HepG2 (cell line): ENCODE measurements around the gene ZNF578. TPM values are rescaled to one million over a fixed set of nuclear protein-coding genes. Genes with fewer than 3 reads are reported as not detected.
"Not testable (repeated sequence)": the region's sequence is repeated elsewhere in the genome, so short reads cannot be mapped to it uniquely, and the experiment has no call there.

Source experiments
- ATAC-seq: fragments of 200-7000 bp; cut with Tn5 transposase; 3 replicates; pipeline ENCODE4 v1.9.1; 2020; ENCODE audit warnings: mild to moderate bottlenecking, moderate library complexity
- BruUV-seq: library from RNA; stranded (reverse); fragments of 400-500 nt; replicated peaks from 2 replicates; lab custom pipeline; 2021; lab: Mats Ljungman, UMichigan
- CTCF ChIA-PET: fragments of 300-600 bp; formaldehyde crosslinking; extraction: SDS; loops from one replicate; lab custom pipeline; 2021; ENCODE audit warnings: low total read pairs, inconsistent platforms, low intra/inter-chr PET ratio; lab: Yijun Ruan, JAX
- POLR2A ChIA-PET: fragments of 350-600 bp; sonication (Branson Sonifier 250); formaldehyde crosslinking; loops from one replicate; lab custom pipeline; 2020; ENCODE audit warnings: antibody characterized with exemption, inconsistent platforms; lab: Yijun Ruan, JAX
- DNase-seq: peaks from one replicate; pipeline ENCODE4 v3.0.0-alpha.2; 2015; ENCODE audit warnings: low spot score
- FAIRE-seq: peaks from 3 replicates; lab custom pipeline; 2011; peaks lifted over from hg19 to GRCh38; lab: Jason Lieb, UNC
- H2AFZ ChIP-seq: one replicate; pipeline ENCODE4 v1.6.1; 2011; ENCODE audit warnings: low read length, inconsistent platforms
- H3K27ac ChIP-seq: fragments of 300-600 bp; 3 replicates; pipeline ENCODE4 v1.8.0; 2011; ENCODE audit warnings: mixed run types, mild to moderate bottlenecking, mixed read lengths, low read length, inconsistent platforms; ENCODE audit not compliant: insufficient read depth; ENCODE audit errors: extremely low read length
- H3K27me3 ChIP-seq, 2 experiments: fragments of 200-600 bp in 1 of 2; 2 replicates in 1 of 2; 3 replicates in 1 of 2; pipeline versions ENCODE4 v1.6.0 to v1.8.0; 2011; ENCODE audit warnings: low read length in 2 of 2, mild to moderate bottlenecking in 2 of 2, moderate library complexity in 2 of 2, inconsistent platforms in 1 of 2; ENCODE audit not compliant: insufficient read depth in 2 of 2, control insufficient read depth in 1 of 2
- H3K36me3 ChIP-seq, 2 experiments: fragments of 200-600 bp in 1 of 2; replicated peaks in 1 of 2; 2 replicates in 1 of 2; 3 replicates in 1 of 2; pipeline versions ENCODE4 v1.5.1 to v1.8.0; 2011; ENCODE audit warnings: low read length in 2 of 2, inconsistent platforms in 1 of 2; ENCODE audit not compliant: insufficient read depth in 2 of 2, control insufficient read depth in 1 of 2
- H3K4me1 ChIP-seq: 2 replicates; pipeline ENCODE4 v1.5.1; 2012; ENCODE audit warnings: low read length, inconsistent platforms; ENCODE audit not compliant: insufficient read depth
- H3K4me2 ChIP-seq: 2 replicates; pipeline ENCODE4 v1.6.0; 2011; ENCODE audit warnings: low read depth, low read length, inconsistent platforms
- H3K4me3 ChIP-seq, 3 experiments: fragments of 200-600 bp in 1 of 3; sonication (generic), shearing (Covaris generic) in 1 of 3; replicated peaks in 1 of 3; 2 replicates each; pipeline ENCODE4 v1.5.1; 2011 to 2016; ENCODE audit warnings: low read length in 3 of 3, inconsistent platforms in 2 of 3, low read depth in 2 of 3, mild to moderate bottlenecking in 2 of 3, control low read depth in 1 of 3, mixed read lengths in 1 of 3; ENCODE audit not compliant: insufficient read depth in 1 of 3
- H3K79me2 ChIP-seq: one replicate; pipeline ENCODE4 v1.6.1; 2011; ENCODE audit warnings: low read length, inconsistent platforms; ENCODE audit not compliant: insufficient read depth
- H3K9ac ChIP-seq: 2 replicates; pipeline ENCODE4 v1.6.0; 2011; ENCODE audit warnings: mild to moderate bottlenecking, low read depth, low read length, inconsistent platforms; ENCODE audit not compliant: insufficient read depth
- H3K9me3 ChIP-seq: 2 replicates; pipeline ENCODE4 v1.5.1; 2012; ENCODE audit warnings: mild to moderate bottlenecking, low read length
- H4K20me1 ChIP-seq: 2 replicates; pipeline ENCODE4 v1.6.0; 2011; ENCODE audit warnings: inconsistent platforms, mild to moderate bottlenecking, low read length, moderate library complexity; ENCODE audit not compliant: insufficient read depth
- PREB ChIP-seq: sonication (generic); formaldehyde crosslinking; IDR thresholded peaks from 2 replicates; pipeline ENCODE4 v1.4.0; 2020; ENCODE audit warnings: missing genetic modification reagents
- RFX5 ChIP-seq: IDR thresholded peaks from 2 replicates; pipeline ENCODE4 v1.6.1; 2011; ENCODE audit warnings: low read depth, low read length, improper control_type of control experiment
- WGBS: methylation state at CpG from one replicate; pipeline ENCODE4 v1.1.6; 2017; ENCODE audit warnings: low lambda C conversion rate; 5-methylcytosine and 5-hydroxymethylcytosine counted together
- in situ Hi-C: cut with HindIII; loops from 2 replicates; pipeline ENCODE4 v1.10.0; 2017; ENCODE audit warnings: low pct_unique_long_range_greater_than_20kb; ENCODE audit not compliant: extremely low pct_ligation_motif_present
- intact Hi-C: fragments of 100-400 bp; cut with micrococcal nuclease; formaldehyde crosslinking; loops from one replicate; pipeline ENCODE4 v1.10.0; 2022; ENCODE audit not compliant: unreplicated experiment
- polyA plus RNA-seq, 8 experiments: library from polyadenylated mRNA; depleted of rRNA in 3 of 8; stranded (reverse) in 7 of 8; unstranded in 1 of 8; fragments of >200 nt; fragmentation: Illumina TruSeq in 4 of 8; extraction: Trizol in 4 of 8; gene quantifications; 2 replicates each; pipeline versions ENCODE4 v1.2.1 to v1.2.3, GENCODE V29; 2011 to 2016; ENCODE audit warnings: low read depth in 4 of 8, missing spikeins in 1 of 8, mixed read lengths in 1 of 8; ENCODE audit not compliant: insufficient read depth in 1 of 8
- total RNA-seq, 5 experiments: library from RNA; depleted of rRNA; stranded (reverse); fragments of >200 nt; fragmentation: Illumina TruSeq; extraction: Trizol; gene quantifications; 2 replicates each; pipeline ENCODE4 v1.2.3, GENCODE V29; 2016; ENCODE audit warnings: low read depth in 1 of 5

The ZNF578 gene
- total and polyA plus RNA-seq, 2 of the 13 experiments (the other 11 are each of a cell fraction or from before 2014, with no cell fraction given): not detected

DNA sequence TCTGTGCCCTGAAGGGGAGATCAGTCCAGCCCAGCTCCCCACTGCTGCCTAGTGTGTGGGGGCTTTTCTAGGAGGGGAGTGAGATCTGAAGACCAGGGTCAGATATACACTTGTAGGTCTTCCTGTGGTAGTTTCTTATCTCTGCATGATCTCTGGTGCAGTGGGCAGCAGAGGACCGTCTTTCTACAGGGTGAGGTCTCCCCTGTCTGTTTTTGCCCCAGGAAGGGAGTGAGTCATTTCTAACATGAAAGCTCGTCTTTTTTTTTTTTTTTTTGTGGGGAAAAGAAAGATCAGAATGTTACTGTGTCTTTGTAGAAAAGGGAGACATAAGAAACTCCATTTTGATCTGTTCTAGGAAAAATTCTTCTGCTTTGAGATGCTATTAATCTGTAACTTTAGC is 65.3 kb downstream of the ZNF578 start:
- Histone ChIP-seq H4K20me1 (no peaks in the 10 kb centered on the region), H3K4me2 (no peak overlapping the region), H3K4me3 (no peak overlapping the region), H3K79me2 (no peaks in the 10 kb centered on the region), H3K9ac (no peak overlapping the region), H3K4me1 (peaks cover 14% of the 10 kb centered on the region; the same call in 1 of the 2 replicates), H3K9me3 (peaks cover 25% of the 10 kb centered on the region), H3K27me3 (no peaks in the 10 kb centered on the region; a peak in 1 of 5 replicates), H3K27ac (no peak overlapping the region), H2AFZ (no peak overlapping the region), H3K36me3 (no peaks in the 10 kb centered on the region)
- 0% methylated on average over 2 of the region's 2 CpGs for WGBS
- ATAC-seq (no peak), FAIRE-seq (no peak), DNase-seq (no peak)
- TF ChIP-seq PREB (CRISPR knock-in tag) (no peak), RFX5 (no peak)
- intact Hi-C loops (no loop called here), in situ Hi-C loops (no loop called here)
- no TSS peak for BruUV-seq
- POLR2A ChIA-PET: interaction anchor here (1.0 kb wide), 1 partner anchor 8 kb away, joined by 6 read pairs; the partner anchor contains the start of gene ZNF808
- CTCF ChIA-PET: no interaction called here

GRCh38 chr19:52519175-52519574 is 65.8 kb downstream of the ZNF578 start:
- H3K9ac ChIP-seq, DNase-seq, in situ Hi-C loops, H3K27me3 ChIP-seq, intact Hi-C loops, CTCF ChIA-PET, FAIRE-seq, H3K4me3 ChIP-seq, H4K20me1 ChIP-seq, H3K36me3 ChIP-seq, POLR2A ChIA-PET, H3K79me2 ChIP-seq, H3K27ac ChIP-seq, H2AFZ ChIP-seq, BruUV-seq, ATAC-seq: not testable (repeated sequence)
- WGBS: 23% methylated on average over 6 of the region's 7 CpGs
- Histone ChIP-seq H3K9me3 (peaks cover 20% of the 10 kb centered on the region), H3K4me2 (peak overlapping the region; percentile 45; the same call in 1 of the 2 replicates), H3K4me1 (peaks cover 14% of the 10 kb centered on the region; the same call in 1 of the 2 replicates)
